K562 (cell line): Measurements from ENCODE around the gene SIDT2. TPM values are rescaled to one million over a fixed set of nuclear protein-coding genes. Genes with fewer than 3 reads are reported as not detected.
A peak's percentile ranks its signal among the peaks of the same experiment; 100 is the strongest.

Experiments
- ATF4 ChIP-seq: fragments of 450-650 bp; formaldehyde crosslinking; IDR thresholded peaks from 2 replicates; pipeline ENCODE4 v1.4.0; 2022; ENCODE audit warnings: mild to moderate bottlenecking, moderate library complexity
- E2F5 ChIP-seq: sonication (generic); formaldehyde crosslinking; IDR thresholded peaks from 2 replicates; pipeline ENCODE4 v1.8.0; 2022; ENCODE audit warnings: mild to moderate bottlenecking, missing genetic modification reagents
- HCFC1 ChIP-seq: IDR thresholded peaks from 2 replicates; pipeline ENCODE4 v1.6.1; 2012; ENCODE audit warnings: low read depth, low read length, improper control_type of control experiment
- KAT7 ChIP-seq: sonication (generic); formaldehyde crosslinking; IDR thresholded peaks from 2 replicates; pipeline ENCODE4 v1.8.0; 2022; ENCODE audit warnings: missing genetic modification reagents, mild to moderate bottlenecking, borderline replicate concordance
- NELFE ChIP-seq: IDR thresholded peaks from 2 replicates; pipeline ENCODE4 v1.6.1; 2011; ENCODE audit warnings: mild to moderate bottlenecking; ENCODE audit not compliant: insufficient read depth, insufficient read length
- NFXL1 ChIP-seq: fragments of 450-650 bp; formaldehyde crosslinking; IDR thresholded peaks from 2 replicates; pipeline ENCODE4 v1.4.0; 2021; ENCODE audit warnings: mild to moderate bottlenecking
- POLR2A ChIP-seq: fragments of 450-650 bp; conservative IDR thresholded peaks from 2 replicates; pipeline ENCODE4 v1.6.1; 2016
- RBFOX2 ChIP-seq: fragments of 200-400 bp; formaldehyde crosslinking; IDR thresholded peaks from 2 replicates; pipeline ENCODE4 v1.6.1; 2017; ENCODE audit warnings: low read depth, mild to moderate bottlenecking, low read length, moderate library complexity
- RFX7 ChIP-seq: fragments of 250-450 bp; sonication (Bioruptor Pico); IDR thresholded peaks from 2 replicates; pipeline ENCODE4 v1.5.1; 2021; ENCODE audit warnings: mild to moderate bottlenecking
- SAFB2 ChIP-seq: fragments of 200-400 bp; formaldehyde crosslinking; IDR thresholded peaks from 2 replicates; pipeline ENCODE4 v1.6.1; 2018; ENCODE audit warnings: borderline replicate concordance, low read length, low read depth, moderate library complexity; ENCODE audit not compliant: severe bottlenecking
- SP1 ChIP-seq: sonication (generic); formaldehyde crosslinking; IDR thresholded peaks from 2 replicates; pipeline ENCODE4 v1.8.1; 2022; ENCODE audit warnings: mild to moderate bottlenecking, missing genetic modification reagents
- SUPT5H ChIP-seq: fragments of 450-650 bp; IDR thresholded peaks from 2 replicates; pipeline ENCODE4 v1.6.1; 2016
- TCF7L2 ChIP-seq: fragments of 150-350 bp; IDR thresholded peaks from 2 replicates; pipeline ENCODE4 v1.6.1; 2016; ENCODE audit warnings: low read depth, mild to moderate bottlenecking, low read length, moderate library complexity
- ZNF175 ChIP-seq: fragments of 200-800 bp; sonication (Bioruptor generic); IDR thresholded peaks from 2 replicates; pipeline ENCODE4 v1.6.1; 2016; ENCODE audit warnings: low read depth, mild to moderate bottlenecking, missing genetic modification characterization, missing compliant biosample characterization
- ZNF445 ChIP-seq: fragments of 250-450 bp; sonication (Bioruptor Pico); IDR thresholded peaks from 2 replicates; pipeline ENCODE4 v1.4.0; 2020; ENCODE audit warnings: low read depth, mild to moderate bottlenecking, moderate library complexity
- ZNF561 ChIP-seq: fragments of 450-650 bp; formaldehyde crosslinking; conservative IDR thresholded peaks from 2 replicates; pipeline ENCODE4 v1.4.0; 2020; ENCODE audit warnings: mild to moderate bottlenecking, moderate library complexity
- polyA plus RNA-seq, 8 experiments: library from polyadenylated mRNA; depleted of rRNA in 4 of 8; stranded (reverse) in 5 of 8; unstranded in 3 of 8; fragments of >200 nt; fragmentation: Nextera tagmentation in 2 of 8; fragmentation: Illumina TruSeq in 1 of 8; extraction: Ambion mirVana in 2 of 8; extraction: Trizol in 1 of 8; gene quantifications; 2 replicates each; pipeline versions ENCODE4 v1.2.1 to v1.2.3, GENCODE V29; 2011 to 2014; ENCODE audit warnings: inconsistent platforms in 1 of 8, missing spikeins in 1 of 8
- total RNA-seq, 7 experiments: library from RNA; depleted of rRNA in 6 of 7; stranded (reverse); fragments of >200 nt in 6 of 7; fragmentation: Illumina TruSeq in 2 of 7; extraction: Trizol in 2 of 7; gene quantifications; 2 replicates each; pipeline versions ENCODE4 v1.2.1 to v1.2.3, GENCODE V29; 2011 to 2021; ENCODE audit warnings: low replicate concordance in 1 of 7
- TF ChIP-seq, protein P1 (sequence below): fragments of 450-650 bp; IDR thresholded peaks from 2 replicates; pipeline ENCODE4 v1.6.1; 2017; ENCODE audit warnings: antibody characterized with exemption, mild to moderate bottlenecking
- TF ChIP-seq, protein P2 (sequence below), 2 experiments: fragments of 450-650 bp; IDR thresholded peaks; 2 replicates each; pipeline ENCODE4 v1.6.1; 2018; ENCODE audit warnings: mild to moderate bottlenecking in 2 of 2, low read depth in 1 of 2; ENCODE audit not compliant: partially characterized antibody in 2 of 2

The SIDT2 gene
- total and polyA plus RNA-seq, 9 of the 15 experiments (the other 6 are each of a cell fraction or from before 2014, with no cell fraction given), result 2.4 to 20.2 (median 6.5) TPM

GRCh38 chr11:117180661-117181585, 2.4 kb downstream of the SIDT2 start (continued):
- TF ChIP-seq, protein P1, sequence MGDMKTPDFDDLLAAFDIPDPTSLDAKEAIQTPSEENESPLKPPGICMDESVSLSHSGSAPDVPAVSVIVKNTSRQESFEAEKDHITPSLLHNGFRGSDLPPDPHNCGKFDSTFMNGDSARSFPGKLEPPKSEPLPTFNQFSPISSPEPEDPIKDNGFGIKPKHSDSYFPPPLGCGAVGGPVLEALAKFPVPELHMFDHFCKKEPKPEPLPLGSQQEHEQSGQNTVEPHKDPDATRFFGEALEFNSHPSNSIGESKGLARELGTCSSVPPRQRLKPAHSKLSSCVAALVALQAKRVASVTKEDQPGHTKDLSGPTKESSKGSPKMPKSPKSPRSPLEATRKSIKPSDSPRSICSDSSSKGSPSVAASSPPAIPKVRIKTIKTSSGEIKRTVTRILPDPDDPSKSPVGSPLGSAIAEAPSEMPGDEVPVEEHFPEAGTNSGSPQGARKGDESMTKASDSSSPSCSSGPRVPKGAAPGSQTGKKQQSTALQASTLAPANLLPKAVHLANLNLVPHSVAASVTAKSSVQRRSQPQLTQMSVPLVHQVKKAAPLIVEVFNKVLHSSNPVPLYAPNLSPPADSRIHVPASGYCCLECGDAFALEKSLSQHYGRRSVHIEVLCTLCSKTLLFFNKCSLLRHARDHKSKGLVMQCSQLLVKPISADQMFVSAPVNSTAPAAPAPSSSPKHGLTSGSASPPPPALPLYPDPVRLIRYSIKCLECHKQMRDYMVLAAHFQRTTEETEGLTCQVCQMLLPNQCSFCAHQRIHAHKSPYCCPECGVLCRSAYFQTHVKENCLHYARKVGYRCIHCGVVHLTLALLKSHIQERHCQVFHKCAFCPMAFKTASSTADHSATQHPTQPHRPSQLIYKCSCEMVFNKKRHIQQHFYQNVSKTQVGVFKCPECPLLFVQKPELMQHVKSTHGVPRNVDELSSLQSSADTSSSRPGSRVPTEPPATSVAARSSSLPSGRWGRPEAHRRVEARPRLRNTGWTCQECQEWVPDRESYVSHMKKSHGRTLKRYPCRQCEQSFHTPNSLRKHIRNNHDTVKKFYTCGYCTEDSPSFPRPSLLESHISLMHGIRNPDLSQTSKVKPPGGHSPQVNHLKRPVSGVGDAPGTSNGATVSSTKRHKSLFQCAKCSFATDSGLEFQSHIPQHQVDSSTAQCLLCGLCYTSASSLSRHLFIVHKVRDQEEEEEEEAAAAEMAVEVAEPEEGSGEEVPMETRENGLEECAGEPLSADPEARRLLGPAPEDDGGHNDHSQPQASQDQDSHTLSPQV, result peak; percentile 95
- TF ChIP-seq HCFC1 (no peak; the same call in 1 of the 2 replicates), NFXL1 (no peak), SUPT5H (no peak), ZNF175 (CRISPR knock-in tag) (no peak), RFX7 (CRISPR knock-in tag) (no peak), ATF4 (CRISPR knock-in tag) (no peak), NELFE (no peak), SAFB2 (no peak), ZNF445 (CRISPR knock-in tag) (no peak), E2F5 (no peak), POLR2A (0 out of 2 replicates have a peak, but pooled peaks have one; percentile 19), RBFOX2 (peak; percentile 33; the same call in 1 of the 2 replicates), KAT7 (CRISPR knock-in tag) (0 out of 2 replicates have a peak, but pooled peaks have one; percentile 45), SP1 (CRISPR knock-in tag) (peak; percentile 55), TCF7L2 (no peak), ZNF561 (CRISPR knock-in tag) (no peak)
- TF ChIP-seq, protein P2, sequence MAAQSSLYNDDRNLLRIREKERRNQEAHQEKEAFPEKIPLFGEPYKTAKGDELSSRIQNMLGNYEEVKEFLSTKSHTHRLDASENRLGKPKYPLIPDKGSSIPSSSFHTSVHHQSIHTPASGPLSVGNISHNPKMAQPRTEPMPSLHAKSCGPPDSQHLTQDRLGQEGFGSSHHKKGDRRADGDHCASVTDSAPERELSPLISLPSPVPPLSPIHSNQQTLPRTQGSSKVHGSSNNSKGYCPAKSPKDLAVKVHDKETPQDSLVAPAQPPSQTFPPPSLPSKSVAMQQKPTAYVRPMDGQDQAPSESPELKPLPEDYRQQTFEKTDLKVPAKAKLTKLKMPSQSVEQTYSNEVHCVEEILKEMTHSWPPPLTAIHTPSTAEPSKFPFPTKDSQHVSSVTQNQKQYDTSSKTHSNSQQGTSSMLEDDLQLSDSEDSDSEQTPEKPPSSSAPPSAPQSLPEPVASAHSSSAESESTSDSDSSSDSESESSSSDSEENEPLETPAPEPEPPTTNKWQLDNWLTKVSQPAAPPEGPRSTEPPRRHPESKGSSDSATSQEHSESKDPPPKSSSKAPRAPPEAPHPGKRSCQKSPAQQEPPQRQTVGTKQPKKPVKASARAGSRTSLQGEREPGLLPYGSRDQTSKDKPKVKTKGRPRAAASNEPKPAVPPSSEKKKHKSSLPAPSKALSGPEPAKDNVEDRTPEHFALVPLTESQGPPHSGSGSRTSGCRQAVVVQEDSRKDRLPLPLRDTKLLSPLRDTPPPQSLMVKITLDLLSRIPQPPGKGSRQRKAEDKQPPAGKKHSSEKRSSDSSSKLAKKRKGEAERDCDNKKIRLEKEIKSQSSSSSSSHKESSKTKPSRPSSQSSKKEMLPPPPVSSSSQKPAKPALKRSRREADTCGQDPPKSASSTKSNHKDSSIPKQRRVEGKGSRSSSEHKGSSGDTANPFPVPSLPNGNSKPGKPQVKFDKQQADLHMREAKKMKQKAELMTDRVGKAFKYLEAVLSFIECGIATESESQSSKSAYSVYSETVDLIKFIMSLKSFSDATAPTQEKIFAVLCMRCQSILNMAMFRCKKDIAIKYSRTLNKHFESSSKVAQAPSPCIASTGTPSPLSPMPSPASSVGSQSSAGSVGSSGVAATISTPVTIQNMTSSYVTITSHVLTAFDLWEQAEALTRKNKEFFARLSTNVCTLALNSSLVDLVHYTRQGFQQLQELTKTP (IDR thresholded peaks at IDR 0.05; ENCODE audit: low read depth in 1 of 2, partially characterized antibody in 2 of 2), result no peak
